Stimulated activated memory B cell treated with anti-CD40 and anti-IgM and Interleukin-4, amounts not matched to agents 10 μg/mL and 1 μg/mL and 100 μg/mL, for 72 hours (primary cell): Measurements from ENCODE around the gene GRM8.

ENCODE experiments used
- ATAC-seq: fragments of 150-1000 bp; cut with Tn5 transposase; 2 replicates; pipeline ENCODE4 v1.10.0; 2021
- H3K27ac Mint-ChIP-seq: one replicate; pipeline ENCODE4 v1.8.0; 2022; ENCODE audit warnings: mild to moderate bottlenecking, mixed read lengths
- H3K27me3 Mint-ChIP-seq: one replicate; pipeline ENCODE4 v1.8.0; 2022; ENCODE audit warnings: mixed read lengths
- H3K36me3 Mint-ChIP-seq: one replicate; pipeline ENCODE4 v1.8.0; 2022; ENCODE audit warnings: mixed read lengths
- H3K4me1 Mint-ChIP-seq: one replicate; pipeline ENCODE4 v1.8.0; 2022; ENCODE audit warnings: mixed read lengths
- H3K4me3 Mint-ChIP-seq: one replicate; pipeline ENCODE4 v1.8.0; 2022; ENCODE audit warnings: mild to moderate bottlenecking, moderate library complexity, mixed read lengths
- H3K9me3 Mint-ChIP-seq: one replicate; pipeline ENCODE4 v1.8.0; 2022; ENCODE audit warnings: mixed read lengths

Gene GRM8

DNA sequence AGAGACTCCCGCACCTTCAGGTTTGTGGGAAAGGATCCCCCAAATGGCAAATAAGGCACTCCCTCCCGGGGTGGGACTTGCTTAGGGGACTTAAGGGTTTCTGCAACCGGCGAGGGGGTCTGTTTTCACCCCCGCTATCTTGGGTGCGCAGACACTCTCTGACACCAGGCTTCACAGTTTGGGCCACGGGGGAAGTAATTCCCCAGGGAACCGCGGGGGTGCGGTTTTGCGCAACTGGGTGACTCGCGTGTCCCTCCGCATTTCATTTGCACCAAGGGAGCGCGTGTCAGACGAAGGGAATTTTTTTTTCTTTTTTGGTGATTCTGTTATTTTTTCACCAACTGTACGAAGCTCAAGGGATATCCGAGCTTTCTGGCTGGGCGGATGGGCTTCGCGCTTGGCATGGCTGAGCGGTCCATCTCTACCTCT is 1.7 kb downstream of the GRM8 start:
- Mint-ChIP-seq H3K27me3 (peaks cover 58% of the 10 kb centered on the region), H3K4me3 (peak overlapping the region; percentile 65), H3K27ac (no peak overlapping the region)

DNA sequence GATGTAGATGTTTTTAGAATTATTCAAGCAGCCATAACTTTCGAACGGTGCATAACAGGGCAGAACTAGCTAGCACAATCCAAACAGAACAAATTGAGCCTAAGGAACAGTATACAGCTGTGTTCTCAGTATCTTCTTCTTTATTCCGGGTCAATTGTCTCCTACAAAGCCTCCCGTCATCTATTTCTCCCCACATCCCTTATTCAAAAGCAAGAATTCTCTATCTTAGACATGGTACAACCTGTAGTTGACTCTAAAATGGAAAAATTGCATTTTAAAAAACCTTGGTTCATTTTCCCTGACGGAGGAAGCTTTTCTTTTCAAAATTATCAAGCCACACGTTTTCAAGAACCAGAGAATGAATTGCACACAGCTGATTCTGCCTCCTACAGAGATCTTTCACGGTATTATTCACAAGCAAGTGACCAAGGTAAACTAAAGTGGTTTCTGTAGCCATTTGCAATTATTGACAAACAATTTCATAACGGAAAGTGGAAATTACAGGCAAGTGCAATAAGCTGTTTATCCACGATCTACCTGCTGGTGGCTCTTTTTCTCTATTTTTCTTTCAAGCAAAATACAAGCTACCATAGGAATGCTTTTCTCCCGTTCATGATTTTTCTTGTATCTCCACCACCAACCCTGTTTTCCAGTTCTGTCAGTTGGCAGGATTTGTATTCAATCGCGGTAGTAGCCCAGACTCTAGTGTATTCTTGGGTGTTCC is 2.3 kb downstream of the GRM8 start:
- peaks cover 18% of the 10 kb centered on the region for H3K4me1 Mint-ChIP-seq
- no peak overlapping the region for H3K27ac Mint-ChIP-seq
- no peak overlapping the region for H3K4me3 Mint-ChIP-seq
- H3K27me3 Mint-ChIP-seq, result peaks cover 53% of the 10 kb centered on the region
- H3K9me3 Mint-ChIP-seq, result no peaks in the 10 kb centered on the region
- ATAC-seq, result no peak
- H3K36me3 Mint-ChIP-seq, result no peaks in the 10 kb centered on the region

More for the DNA sequence above, 1.7 kb downstream of the GRM8 start:
- no peaks in the 10 kb centered on the region for H3K9me3 Mint-ChIP-seq
- ATAC-seq, result no peak
- H3K36me3 Mint-ChIP-seq, result no peaks in the 10 kb centered on the region
- peaks cover 18% of the 10 kb centered on the region for H3K4me1 Mint-ChIP-seq

DNA sequence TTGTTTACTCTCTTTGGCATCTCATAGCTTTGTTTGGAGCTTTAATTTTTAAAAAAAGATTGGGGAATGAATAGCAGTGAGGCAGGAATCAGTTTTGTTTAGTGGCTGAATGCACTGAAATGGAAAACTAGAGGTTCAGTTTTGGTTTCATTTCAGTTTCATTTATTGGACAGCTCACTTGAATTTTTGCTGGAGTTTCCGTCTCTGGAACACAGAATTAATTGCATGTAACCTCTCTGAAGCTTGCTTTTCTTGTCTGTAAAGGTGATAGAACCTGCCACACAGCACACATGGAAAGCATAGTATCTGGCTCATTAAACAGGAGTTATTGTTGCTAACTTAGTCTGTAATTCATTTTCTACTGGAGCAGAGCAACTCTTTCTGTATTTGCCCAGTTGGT is 7.1 kb downstream of the GRM8 start:
- Mint-ChIP-seq H3K4me3 (no peak overlapping the region), H3K27me3 (peaks cover 26% of the 10 kb centered on the region), H3K36me3 (no peaks in the 10 kb centered on the region), H3K27ac (no peak overlapping the region), H3K4me1 (no peaks in the 10 kb centered on the region), H3K9me3 (no peaks in the 10 kb centered on the region)
- no peak for ATAC-seq

DNA sequence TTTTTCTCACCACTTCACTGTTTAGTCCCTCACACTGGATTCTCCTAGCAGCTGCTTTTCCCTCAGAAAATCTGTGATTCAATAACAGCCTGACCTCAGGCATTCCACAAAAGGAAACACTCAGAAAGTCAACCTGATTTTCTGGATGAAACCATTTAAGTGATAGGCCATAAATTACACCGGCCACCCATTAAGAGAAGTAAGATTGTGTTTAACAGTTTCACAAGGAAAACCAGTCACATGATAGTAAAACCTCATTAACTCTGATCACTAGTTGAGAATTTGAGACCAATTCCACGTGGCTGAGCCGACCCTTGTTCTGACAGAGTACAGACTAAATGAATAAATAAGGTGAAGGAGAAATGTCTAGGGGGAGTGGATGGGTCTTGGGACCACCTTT is 7.7 kb downstream of the GRM8 start:
- no peaks in the 10 kb centered on the region for H3K36me3 Mint-ChIP-seq
- no peaks in the 10 kb centered on the region for H3K4me1 Mint-ChIP-seq
- ATAC-seq, result no peak
- H3K9me3 Mint-ChIP-seq, result no peaks in the 10 kb centered on the region
- no peak overlapping the region for H3K4me3 Mint-ChIP-seq
- no peak overlapping the region for H3K27ac Mint-ChIP-seq
- H3K27me3 Mint-ChIP-seq, result peaks cover 26% of the 10 kb centered on the region

DNA sequence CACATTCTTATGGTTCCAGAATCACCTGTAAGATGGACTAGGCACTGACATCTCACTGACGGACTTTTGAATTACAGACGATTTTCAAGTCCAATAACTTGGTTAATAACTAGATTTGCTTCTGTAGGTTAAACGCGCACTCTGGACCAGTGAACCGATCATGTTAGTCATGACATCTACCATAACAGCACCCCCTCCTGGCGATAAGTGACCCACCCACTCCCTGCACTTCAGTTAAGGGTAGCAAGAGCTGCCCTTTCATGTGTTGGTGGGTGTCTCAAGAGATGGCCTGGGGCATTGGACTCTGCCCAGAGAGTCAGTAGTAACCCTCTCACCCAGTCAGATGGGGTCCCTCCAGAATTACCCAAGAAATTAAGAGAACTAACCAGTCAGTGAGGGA is 12.9 kb downstream of the GRM8 start:
- no peak for ATAC-seq
- no peaks in the 10 kb centered on the region for H3K9me3 Mint-ChIP-seq
- no peak overlapping the region for H3K27ac Mint-ChIP-seq
- H3K27me3 Mint-ChIP-seq, result peaks cover 27% of the 10 kb centered on the region
- H3K4me3 Mint-ChIP-seq, result no peak overlapping the region
- H3K4me1 Mint-ChIP-seq, result no peaks in the 10 kb centered on the region
- no peaks in the 10 kb centered on the region for H3K36me3 Mint-ChIP-seq

DNA sequence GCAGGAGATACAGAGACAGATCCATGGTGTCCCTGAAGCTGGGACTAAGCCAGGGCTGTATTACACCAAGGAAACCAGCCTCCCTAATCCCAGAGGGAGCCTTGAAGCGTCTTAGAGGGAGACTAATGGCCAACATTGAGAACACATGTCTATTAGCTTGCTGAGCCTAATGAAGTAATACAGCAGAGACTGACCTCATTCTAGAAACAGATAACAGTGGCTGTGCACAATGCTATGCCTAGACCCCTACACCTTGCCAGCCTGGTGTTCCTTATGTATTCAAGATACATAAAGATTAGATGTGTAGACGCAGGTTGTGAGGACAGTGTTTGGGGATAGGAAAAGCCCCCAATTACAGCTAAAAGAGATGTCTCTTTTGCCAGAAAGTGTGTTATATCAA is 19.1 kb downstream of the GRM8 start:
- H3K4me3 Mint-ChIP-seq, result no peak overlapping the region
- ATAC-seq, result no peak
- no peaks in the 10 kb centered on the region for H3K4me1 Mint-ChIP-seq
- no peaks in the 10 kb centered on the region for H3K9me3 Mint-ChIP-seq
- H3K27ac Mint-ChIP-seq, result no peak overlapping the region
- H3K27me3 Mint-ChIP-seq, result peaks cover 9% of the 10 kb centered on the region
- H3K36me3 Mint-ChIP-seq, result no peaks in the 10 kb centered on the region

DNA sequence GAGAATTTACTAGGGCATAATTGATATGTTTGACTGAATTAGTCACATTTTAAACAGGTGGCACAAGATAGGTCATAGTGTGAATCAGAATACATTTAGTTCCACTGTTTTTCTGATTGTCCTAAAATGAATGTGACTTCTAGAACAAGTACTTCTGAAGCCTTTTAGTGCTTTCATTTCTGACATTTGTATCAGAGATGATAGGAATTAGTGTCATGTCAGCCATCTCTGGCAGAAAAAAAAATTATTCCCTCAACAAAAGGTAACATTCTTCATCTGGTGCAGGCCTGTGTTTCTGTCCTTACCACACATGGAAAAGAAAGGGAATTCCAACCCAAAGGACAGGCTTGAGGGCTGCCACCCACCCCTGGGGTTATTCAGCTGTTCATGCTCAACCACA is 21.3 kb downstream of the GRM8 start:
- H3K27me3 Mint-ChIP-seq, result peaks cover 12% of the 10 kb centered on the region
- no peaks in the 10 kb centered on the region for H3K9me3 Mint-ChIP-seq
- H3K4me1 Mint-ChIP-seq, result no peaks in the 10 kb centered on the region
- H3K36me3 Mint-ChIP-seq, result no peaks in the 10 kb centered on the region
- no peak overlapping the region for H3K27ac Mint-ChIP-seq
- H3K4me3 Mint-ChIP-seq, result no peak overlapping the region
- ATAC-seq, result no peak

DNA sequence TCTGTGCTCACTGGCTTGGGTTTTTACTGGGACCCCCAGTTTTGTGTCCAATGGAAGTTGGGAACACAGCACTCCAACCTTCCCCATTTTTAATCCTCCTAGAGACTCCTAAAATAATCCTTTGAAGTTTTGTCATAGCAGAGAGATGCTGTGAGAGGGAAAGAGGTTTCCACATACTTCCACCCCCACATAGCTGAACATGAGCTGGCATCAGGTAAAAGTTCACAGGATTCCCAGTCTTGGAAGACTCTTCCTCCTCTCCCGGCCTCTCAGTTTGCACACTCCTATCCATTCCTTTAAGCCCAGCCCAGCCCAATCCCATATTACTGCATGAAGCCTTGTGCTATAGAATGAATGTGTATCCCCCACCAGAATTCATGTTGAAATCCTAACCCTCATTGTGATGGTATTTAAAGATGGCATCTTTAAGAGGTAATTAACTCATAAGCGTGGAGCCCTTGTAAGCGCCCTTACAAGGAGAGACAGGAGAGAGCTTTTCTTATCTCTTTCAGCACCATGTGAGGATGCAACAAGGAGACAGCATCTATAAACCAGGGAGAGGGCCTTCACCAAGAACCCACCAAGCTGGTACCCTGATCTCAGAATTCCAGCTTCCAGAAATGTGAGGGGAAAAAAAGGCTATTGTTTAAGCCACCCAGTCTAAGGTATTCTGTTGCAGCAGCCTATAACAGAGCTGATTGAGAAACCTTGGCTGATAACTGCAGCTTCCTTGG is 22.4 kb downstream of the GRM8 start:
- Mint-ChIP-seq H3K9me3 (no peaks in the 10 kb centered on the region), H3K36me3 (no peaks in the 10 kb centered on the region), H3K27ac (no peak overlapping the region), H3K4me3 (no peak overlapping the region), H3K4me1 (no peaks in the 10 kb centered on the region), H3K27me3 (peaks cover 16% of the 10 kb centered on the region)
- ATAC-seq, result no peak

DNA sequence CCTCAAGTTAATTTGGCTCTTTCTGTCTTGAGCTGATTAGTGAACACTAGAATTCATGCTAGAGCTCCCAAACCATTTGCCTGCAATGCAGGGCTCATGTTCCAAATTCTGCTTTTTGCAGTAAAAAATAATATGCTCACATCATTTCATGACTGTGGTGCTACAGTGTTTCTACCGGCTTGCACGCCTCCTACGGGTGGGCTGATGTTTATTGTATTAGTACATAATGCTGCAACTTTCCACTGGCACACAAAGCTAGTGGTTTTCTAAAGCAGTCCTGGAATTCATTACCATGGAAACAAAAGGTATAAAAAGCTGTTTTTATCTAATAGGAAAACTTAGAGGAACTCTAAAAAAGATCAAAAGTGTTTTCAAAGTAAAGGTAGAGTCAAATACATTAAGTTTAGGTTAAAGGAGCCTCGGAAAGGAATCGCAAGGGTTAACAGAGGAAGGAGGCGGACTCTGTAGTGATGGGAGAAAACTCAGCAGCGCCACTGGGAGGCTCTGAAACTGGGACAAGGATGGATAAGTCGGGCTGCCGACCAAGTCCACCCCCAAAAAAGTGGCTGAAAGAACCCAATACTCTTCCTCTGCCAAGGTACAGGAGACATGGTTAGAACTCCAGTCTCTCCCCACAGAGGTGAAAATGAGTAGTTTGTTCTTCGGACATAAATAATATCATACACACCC is 25.9 kb downstream of the GRM8 start:
- H3K4me3 Mint-ChIP-seq, result no peak overlapping the region
- H3K27ac Mint-ChIP-seq, result no peak overlapping the region
- no peaks in the 10 kb centered on the region for H3K4me1 Mint-ChIP-seq
- H3K9me3 Mint-ChIP-seq, result no peaks in the 10 kb centered on the region
- no peaks in the 10 kb centered on the region for H3K36me3 Mint-ChIP-seq
- H3K27me3 Mint-ChIP-seq, result peaks cover 44% of the 10 kb centered on the region
- ATAC-seq, result no peak

DNA sequence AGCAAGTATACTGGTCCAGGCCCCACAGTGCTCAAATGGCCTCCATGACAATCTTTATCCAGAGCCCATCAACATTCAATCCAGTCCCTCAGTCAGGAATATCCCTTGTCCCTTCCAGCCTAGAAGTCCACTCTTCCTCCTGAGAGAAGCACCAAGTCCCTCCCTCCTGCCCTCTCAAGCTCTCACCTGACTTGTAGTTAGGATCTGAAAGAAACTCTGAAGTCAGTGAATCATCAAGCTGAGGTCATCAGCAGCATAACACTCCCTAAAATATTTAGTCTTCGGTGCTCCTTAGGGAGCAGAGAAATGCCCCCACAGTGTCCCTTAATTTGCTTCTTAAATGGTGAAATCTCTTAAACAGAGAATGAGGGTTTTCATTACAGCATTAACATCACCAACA is 31.0 kb downstream of the GRM8 start:
- Mint-ChIP-seq H3K9me3 (no peaks in the 10 kb centered on the region), H3K36me3 (no peaks in the 10 kb centered on the region), H3K27ac (no peak overlapping the region), H3K4me1 (no peaks in the 10 kb centered on the region), H3K4me3 (no peak overlapping the region), H3K27me3 (peaks cover 52% of the 10 kb centered on the region)
- no peak for ATAC-seq

DNA sequence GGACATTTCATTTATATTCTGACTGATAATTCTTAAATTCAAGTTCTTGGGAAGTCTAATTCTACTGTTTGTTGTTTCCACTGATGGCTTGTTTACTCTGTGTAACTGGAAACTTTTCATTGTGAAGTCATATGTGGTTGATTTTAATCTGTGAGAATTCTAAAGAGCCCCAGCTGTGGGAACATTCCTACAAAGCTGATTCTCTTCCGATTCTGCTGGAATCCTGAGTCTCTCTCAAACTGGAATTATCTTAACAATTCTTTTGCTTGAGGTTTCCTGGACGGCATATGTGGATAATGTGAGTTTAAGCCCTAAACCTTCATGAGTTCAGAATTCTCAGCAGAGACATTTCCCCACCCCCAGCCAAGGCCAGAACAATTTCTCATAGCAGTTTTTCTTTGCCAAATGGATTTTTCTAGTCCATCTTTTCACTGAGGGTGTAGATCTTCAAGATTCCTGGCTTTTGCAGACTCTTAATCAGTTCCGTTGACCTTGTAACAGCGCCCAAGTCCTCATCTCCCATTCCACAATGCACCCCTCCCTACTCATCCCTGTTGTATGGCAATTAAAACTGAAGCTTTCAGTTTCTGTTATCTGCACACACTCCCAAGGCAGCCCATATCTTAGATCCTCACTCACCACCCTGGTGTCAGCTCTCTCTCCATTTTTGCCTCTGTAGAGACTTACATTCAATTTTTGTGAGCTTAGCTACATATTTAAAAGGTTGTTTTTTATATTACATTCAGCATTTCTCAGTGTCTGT is 37.6 kb downstream of the GRM8 start:
- peaks cover 17% of the 10 kb centered on the region for H3K27me3 Mint-ChIP-seq
- no peaks in the 10 kb centered on the region for H3K4me1 Mint-ChIP-seq
- no peaks in the 10 kb centered on the region for H3K9me3 Mint-ChIP-seq
- H3K4me3 Mint-ChIP-seq, result no peak overlapping the region
- no peak for ATAC-seq
- H3K27ac Mint-ChIP-seq, result no peak overlapping the region
- H3K36me3 Mint-ChIP-seq, result no peaks in the 10 kb centered on the region

DNA sequence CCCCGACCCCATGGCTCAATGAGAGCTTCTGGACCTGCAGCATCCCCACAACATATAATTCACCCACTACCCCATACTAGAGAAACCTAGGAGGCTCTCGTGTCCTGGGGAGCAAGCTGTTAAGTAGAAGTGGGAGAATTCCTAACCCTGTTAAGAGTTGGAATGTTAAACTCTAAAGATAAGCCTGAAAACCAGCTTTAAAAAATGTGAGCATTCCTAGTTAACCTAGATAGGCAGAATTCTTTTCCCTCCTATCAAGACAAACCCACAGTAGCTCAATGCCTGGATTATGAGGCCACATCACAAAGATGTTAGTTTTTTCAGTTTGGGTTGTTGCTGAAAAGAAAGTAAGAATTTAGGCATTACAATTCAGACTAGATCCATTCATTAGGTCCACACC is 42.9 kb downstream of the GRM8 start:
- no peak overlapping the region for H3K4me3 Mint-ChIP-seq
- no peaks in the 10 kb centered on the region for H3K36me3 Mint-ChIP-seq
- no peaks in the 10 kb centered on the region for H3K4me1 Mint-ChIP-seq
- no peak for ATAC-seq
- no peaks in the 10 kb centered on the region for H3K9me3 Mint-ChIP-seq
- H3K27ac Mint-ChIP-seq, result no peak overlapping the region
- peaks cover 38% of the 10 kb centered on the region for H3K27me3 Mint-ChIP-seq

DNA sequence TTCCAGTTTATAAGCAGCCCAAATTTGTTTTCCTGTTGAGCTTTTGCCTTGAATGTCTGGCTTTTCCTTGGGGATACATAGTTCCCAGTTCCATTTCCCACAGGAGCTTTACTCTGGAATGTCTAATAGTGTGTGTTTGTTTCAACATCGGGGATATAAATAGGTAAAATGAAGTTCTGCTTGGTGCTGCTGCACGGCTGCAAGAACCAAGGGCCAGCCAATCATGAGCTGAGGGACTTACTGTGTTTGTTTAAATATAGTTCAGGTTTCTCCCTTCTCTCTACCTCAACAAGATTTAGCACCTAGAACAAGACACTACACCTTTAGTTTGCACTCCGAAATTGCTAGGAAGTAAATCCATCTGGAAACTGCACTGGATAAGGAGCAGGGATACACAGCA is 43.9 kb downstream of the GRM8 start:
- no peak for ATAC-seq
- no peak overlapping the region for H3K4me3 Mint-ChIP-seq
- H3K27me3 Mint-ChIP-seq, result peaks cover 30% of the 10 kb centered on the region
- H3K36me3 Mint-ChIP-seq, result no peaks in the 10 kb centered on the region
- H3K9me3 Mint-ChIP-seq, result no peaks in the 10 kb centered on the region
- H3K4me1 Mint-ChIP-seq, result no peaks in the 10 kb centered on the region
- H3K27ac Mint-ChIP-seq, result no peak overlapping the region

DNA sequence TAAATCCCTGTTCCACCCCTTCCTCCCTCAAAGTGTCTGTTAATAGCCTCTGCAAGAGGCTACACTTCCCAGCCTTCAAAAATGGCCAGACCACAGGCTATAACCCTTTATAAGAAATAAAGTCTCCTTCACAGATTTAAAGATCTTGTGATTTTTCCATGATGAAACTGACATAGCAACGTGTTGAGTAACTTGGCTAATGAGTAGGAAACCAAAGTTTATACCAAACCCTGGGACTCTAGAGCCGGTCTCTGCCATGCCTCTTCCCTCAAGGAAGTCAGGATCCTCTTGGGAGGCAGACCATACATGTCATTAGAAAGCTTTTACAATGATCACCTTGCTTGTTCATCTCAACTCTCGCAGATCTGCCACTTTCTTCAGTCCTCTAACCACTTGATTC is 44.4 kb downstream of the GRM8 start:
- Mint-ChIP-seq H3K27ac (no peak overlapping the region), H3K9me3 (no peaks in the 10 kb centered on the region), H3K4me3 (no peak overlapping the region), H3K36me3 (no peaks in the 10 kb centered on the region), H3K27me3 (peaks cover 25% of the 10 kb centered on the region), H3K4me1 (no peaks in the 10 kb centered on the region)
- ATAC-seq, result no peak

DNA sequence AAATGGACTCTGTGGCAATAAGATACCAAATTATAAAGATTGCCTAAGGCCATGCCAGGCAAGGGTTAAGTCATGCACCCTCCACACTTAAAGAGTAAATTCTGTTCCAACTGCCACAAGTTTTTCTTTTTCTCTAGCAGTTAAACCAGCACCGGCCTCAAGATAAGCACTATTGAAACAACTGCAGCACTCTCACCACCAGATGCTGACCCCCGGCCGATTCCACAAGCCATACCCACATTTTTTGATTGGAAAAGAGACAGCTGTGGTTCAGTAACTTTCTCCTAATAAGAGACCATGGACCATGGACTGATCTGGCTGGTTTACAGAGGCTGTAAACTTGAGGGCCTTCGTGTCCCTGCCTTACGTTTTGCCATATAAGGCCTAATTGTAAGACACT is 44.9 kb downstream of the GRM8 start:
- no peak overlapping the region for H3K27ac Mint-ChIP-seq
- no peaks in the 10 kb centered on the region for H3K9me3 Mint-ChIP-seq
- H3K4me1 Mint-ChIP-seq, result no peaks in the 10 kb centered on the region
- ATAC-seq, result no peak
- no peak overlapping the region for H3K4me3 Mint-ChIP-seq
- H3K27me3 Mint-ChIP-seq, result peaks cover 21% of the 10 kb centered on the region
- no peaks in the 10 kb centered on the region for H3K36me3 Mint-ChIP-seq
